ENCODE data around the gene ABTB2.

Gene ABTB2

DNA sequence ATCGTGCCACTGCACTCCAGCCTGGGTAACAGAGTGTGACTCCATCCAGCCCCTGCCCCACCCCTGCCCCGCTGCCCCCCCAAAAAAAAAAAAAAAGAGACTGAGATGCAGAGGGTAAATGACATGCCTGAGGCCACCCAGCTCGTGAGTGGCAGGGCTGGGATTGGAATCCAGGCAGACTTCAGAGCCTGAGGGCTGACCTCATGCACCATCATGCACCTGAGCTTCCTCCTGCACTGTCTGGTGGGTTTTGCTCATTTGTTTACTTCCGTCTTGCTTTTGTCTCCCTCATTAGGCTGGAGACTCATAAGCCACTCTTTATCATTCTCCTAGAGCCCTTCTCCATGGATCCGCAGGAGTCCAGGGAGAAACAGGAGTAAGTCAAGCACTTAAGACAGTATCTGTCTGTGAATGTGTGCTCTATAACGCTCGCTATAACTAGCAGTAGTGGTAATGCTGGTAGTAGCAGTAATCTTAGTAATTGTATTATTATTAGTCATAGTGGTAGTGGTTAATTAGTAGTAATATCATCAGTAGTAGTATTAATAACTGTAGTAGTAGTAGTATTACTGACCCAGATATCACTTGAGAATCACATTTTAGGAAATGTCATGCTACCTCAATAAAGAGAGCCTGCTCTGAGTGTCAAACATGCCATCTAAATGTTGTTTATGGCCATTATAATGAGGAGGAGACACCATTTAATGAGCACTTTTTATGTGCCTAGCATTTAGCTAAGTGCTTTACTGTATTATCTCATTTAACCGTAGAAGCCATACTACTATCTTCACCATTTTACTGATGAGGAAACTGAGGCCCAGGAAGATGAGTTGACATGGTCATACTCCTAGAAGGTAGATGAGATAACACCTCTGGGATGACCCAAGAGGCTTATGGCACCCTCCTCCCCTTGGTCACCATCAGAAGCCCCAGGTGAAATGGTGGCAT lies 167.3 kb downstream of the ABTB2 start:
- H3K9ac ChIP-seq (ENCODE audit: low read depth, low read length, poor library complexity) = no peak overlapping the region
- no CpG with 5 or more reads among the region's 8 CpGs for WGBS, 2 donors (ENCODE audit: extremely low coverage in 2 of 2, insufficient read length in 2 of 2, insufficient replicate concordance in 1 of 2)
- H2BK12ac ChIP-seq (ENCODE audit: low read length) = no peak overlapping the region
- H3K27ac ChIP-seq (replicated peaks; ENCODE audit: low read length) = no peak overlapping the region
- DNase-seq (ENCODE audit: low spot score) = no peak
- H3K27me3 ChIP-seq (ENCODE audit: control insufficient read depth in 3 of 3, insufficient read depth in 3 of 3, low read depth in 1 of 3, low read length in 3 of 3) = no peaks in the 10 kb centered on the region
- no peak overlapping the region for H4K8ac ChIP-seq (ENCODE audit: low read depth, low read length)
- H2BK120ac ChIP-seq (ENCODE audit: low read depth, low read length) = no peak overlapping the region
- H3K79me1 ChIP-seq (ENCODE audit: low read depth, low read length) = no peaks in the 10 kb centered on the region
- no peaks in the 10 kb centered on the region for H3K9me3 ChIP-seq (replicated peaks in 1 of 2; ENCODE audit: control insufficient read depth in 2 of 2, insufficient read depth in 1 of 2, low read depth in 1 of 2, low read length in 2 of 2)
- no peak overlapping the region for H3K18ac ChIP-seq (ENCODE audit: low read length)
- peaks cover 0 to 4% of the 10 kb centered on the region in 2 donors for H3K36me3 ChIP-seq (replicated peaks in 1 of 2; ENCODE audit: control insufficient read depth in 2 of 2, insufficient read depth in 2 of 2, low read length in 2 of 2)
- H2AFZ ChIP-seq (ENCODE audit: low read length) = no peak overlapping the region
- H4K91ac ChIP-seq (ENCODE audit: low read depth, low read length, poor library complexity) = no peak overlapping the region
- no peak overlapping the region for H3K4me3 ChIP-seq (ENCODE audit: low read length in 2 of 2)
- H2BK15ac ChIP-seq (ENCODE audit: low read length) = no peak overlapping the region
- H3K14ac ChIP-seq (ENCODE audit: low read length) = no peak overlapping the region
- H3K4me1 ChIP-seq (ENCODE audit: control insufficient read depth in 2 of 2, insufficient read depth in 1 of 2, low read depth in 1 of 2, low read length in 2 of 2) = peaks cover 36 to 41% of the 10 kb centered on the region in 2 donors
- H3K23ac ChIP-seq (ENCODE audit: low read depth, low read length, poor library complexity) = no peak overlapping the region
- H2BK5ac ChIP-seq (ENCODE audit: low read length) = no peak overlapping the region
- H3K4ac ChIP-seq (ENCODE audit: low read length) = no peak overlapping the region
- no peak overlapping the region for H3K4me2 ChIP-seq (ENCODE audit: insufficient read depth, low read length, poor library complexity, severe bottlenecking)
- no peak overlapping the region for H2AK5ac ChIP-seq (ENCODE audit: low read depth, low read length)

DNA sequence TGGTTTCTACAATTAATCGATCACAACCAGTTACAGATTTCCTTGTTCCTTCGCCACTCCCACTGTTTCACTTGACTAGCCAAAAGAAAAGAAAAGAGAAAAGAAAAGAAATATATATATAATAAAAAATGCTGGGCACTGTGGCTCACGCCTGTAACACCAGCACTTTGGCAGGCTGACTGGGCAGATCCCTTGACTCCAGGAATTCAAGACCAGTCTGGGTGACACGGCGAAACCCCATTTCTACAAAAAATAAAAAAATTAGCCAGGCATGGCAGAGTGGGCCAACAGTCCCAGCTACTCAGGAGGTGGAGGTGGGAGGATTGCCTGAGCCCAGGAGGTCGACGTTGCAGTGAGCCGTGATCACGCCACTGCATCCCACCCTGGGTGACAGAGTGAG lies 168.6 kb downstream of the ABTB2 start:
- no peaks in the 10 kb centered on the region for H3K36me3 ChIP-seq (replicated peaks in 1 of 2; ENCODE audit: control insufficient read depth in 2 of 2, insufficient read depth in 2 of 2, low read length in 2 of 2)
- H2BK120ac ChIP-seq (ENCODE audit: low read depth, low read length) = no peak overlapping the region
- H2BK12ac ChIP-seq (ENCODE audit: low read length) = no peak overlapping the region
- no peak overlapping the region for H3K4me2 ChIP-seq (ENCODE audit: insufficient read depth, low read length, poor library complexity, severe bottlenecking)
- H3K4me1 ChIP-seq (ENCODE audit: control insufficient read depth in 2 of 2, insufficient read depth in 1 of 2, low read depth in 1 of 2, low read length in 2 of 2) = peaks cover 38 to 45% of the 10 kb centered on the region in 2 donors
- H4K8ac ChIP-seq (ENCODE audit: low read depth, low read length) = no peak overlapping the region
- no CpG with 5 or more reads among the region's 9 CpGs for WGBS, 2 donors (ENCODE audit: extremely low coverage in 2 of 2, insufficient read length in 2 of 2, insufficient replicate concordance in 1 of 2)
- no peak overlapping the region for H3K4ac ChIP-seq (ENCODE audit: low read length)
- H2BK15ac ChIP-seq (ENCODE audit: low read length) = no peak overlapping the region
- H3K9me3 ChIP-seq (replicated peaks in 1 of 2; ENCODE audit: control insufficient read depth in 2 of 2, insufficient read depth in 1 of 2, low read depth in 1 of 2, low read length in 2 of 2) = no peaks in the 10 kb centered on the region
- H3K23ac ChIP-seq (ENCODE audit: low read depth, low read length, poor library complexity) = no peak overlapping the region
- no peak overlapping the region for H3K18ac ChIP-seq (ENCODE audit: low read length)
- no peak for DNase-seq (ENCODE audit: low spot score)
- no peak overlapping the region for H3K27ac ChIP-seq (replicated peaks; ENCODE audit: low read length)
- H3K79me1 ChIP-seq (ENCODE audit: low read depth, low read length) = no peaks in the 10 kb centered on the region
- no peak overlapping the region for H3K14ac ChIP-seq (ENCODE audit: low read length)
- no peaks in the 10 kb centered on the region for H3K27me3 ChIP-seq (ENCODE audit: control insufficient read depth in 3 of 3, insufficient read depth in 3 of 3, low read depth in 1 of 3, low read length in 3 of 3)
- no peak overlapping the region for H3K4me3 ChIP-seq (ENCODE audit: low read length in 2 of 2)
- no peak overlapping the region for H2AK5ac ChIP-seq (ENCODE audit: low read depth, low read length)
- no peak overlapping the region for H2AFZ ChIP-seq (ENCODE audit: low read length)
- no peak overlapping the region for H3K9ac ChIP-seq (ENCODE audit: low read depth, low read length, poor library complexity)
- no peak overlapping the region for H4K91ac ChIP-seq (ENCODE audit: low read depth, low read length, poor library complexity)
- no peak overlapping the region for H2BK5ac ChIP-seq (ENCODE audit: low read length)

- Histone ChIP-seq H3K27me3 (ENCODE audit: control insufficient read depth in 3 of 3, insufficient read depth in 3 of 3, low read depth in 1 of 3, low read length in 3 of 3) (no peaks in the 10 kb centered on the region), H2AK5ac (ENCODE audit: low read depth, low read length) (no peak overlapping the region), H3K36me3 (replicated peaks in 1 of 2; ENCODE audit: control insufficient read depth in 2 of 2, insufficient read depth in 2 of 2, low read length in 2 of 2) (no peaks in the 10 kb centered on the region), H4K91ac (ENCODE audit: low read depth, low read length, poor library complexity) (no peak overlapping the region), H2BK5ac (ENCODE audit: low read length) (no peak overlapping the region), H2BK120ac (ENCODE audit: low read depth, low read length) (no peak overlapping the region), H3K79me1 (ENCODE audit: low read depth, low read length) (no peaks in the 10 kb centered on the region), H3K27ac (replicated peaks; ENCODE audit: low read length) (no peak overlapping the region), H3K4me3 (ENCODE audit: low read length in 2 of 2) (no peak overlapping the region), H3K18ac (ENCODE audit: low read length) (no peak overlapping the region), H3K4ac (ENCODE audit: low read length) (no peak overlapping the region), H3K9ac (ENCODE audit: low read depth, low read length, poor library complexity) (no peak overlapping the region), H3K14ac (ENCODE audit: low read length) (no peak overlapping the region), H3K4me1 (ENCODE audit: control insufficient read depth in 2 of 2, insufficient read depth in 1 of 2, low read depth in 1 of 2, low read length in 2 of 2) (peaks cover 30 to 39% of the 10 kb centered on the region in 2 donors), H3K9me3 (replicated peaks in 1 of 2; ENCODE audit: control insufficient read depth in 2 of 2, insufficient read depth in 1 of 2, low read depth in 1 of 2, low read length in 2 of 2) (no peaks in the 10 kb centered on the region), H2BK12ac (ENCODE audit: low read length) (no peak overlapping the region), H3K23ac (ENCODE audit: low read depth, low read length, poor library complexity) (no peak overlapping the region), H4K8ac (ENCODE audit: low read depth, low read length) (no peak overlapping the region), H2BK15ac (ENCODE audit: low read length) (no peak overlapping the region), H3K4me2 (ENCODE audit: insufficient read depth, low read length, poor library complexity, severe bottlenecking) (no peak overlapping the region), H2AFZ (ENCODE audit: low read length) (no peak overlapping the region)
- DNase-seq (ENCODE audit: low spot score) = no peak
- WGBS, 2 donors (ENCODE audit: extremely low coverage in 2 of 2, insufficient read length in 2 of 2, insufficient replicate concordance in 1 of 2) = no CpG with 5 or more reads among the region's 5 CpGs
These were observed 169.6 kb downstream of the ABTB2 start for GRCh38 chr11:34188181-34188580.
